Mesenchymal stem cell (in vitro differentiated cells and primary cell): ENCODE results near the gene FOXN3.

ENCODE experiments used
- DNase-seq: peaks from one replicate; pipeline ENCODE4 v3.0.0-alpha.2; 2013
- H2AFZ ChIP-seq: one replicate; pipeline ENCODE4 v1.6.1; 2013; ENCODE audit warnings: low read depth, mild to moderate bottlenecking, control low read depth, inconsistent platforms, low read length, moderate library complexity
- H2AK5ac ChIP-seq: 2 replicates; pipeline ENCODE4 v1.6.1; 2013; ENCODE audit warnings: low read length, moderate library complexity, mild to moderate bottlenecking, inconsistent platforms; ENCODE audit not compliant: severe bottlenecking
- H2BK120ac ChIP-seq: one replicate; pipeline ENCODE4 v1.6.1; 2013; ENCODE audit warnings: low read depth, mild to moderate bottlenecking, inconsistent platforms, low read length, moderate library complexity
- H2BK12ac ChIP-seq, 2 experiments: one replicate each; pipeline ENCODE4 v1.6.1; 2013; ENCODE audit warnings: inconsistent platforms in 2 of 2, low read length in 2 of 2, mild to moderate bottlenecking in 2 of 2, moderate library complexity in 2 of 2, control low read depth in 1 of 2
- H2BK15ac ChIP-seq: one replicate; pipeline ENCODE4 v1.6.1; 2013; ENCODE audit warnings: mild to moderate bottlenecking, low read depth, inconsistent platforms; ENCODE audit not compliant: poor library complexity, severe bottlenecking
- H2BK5ac ChIP-seq: 2 replicates; pipeline ENCODE4 v1.6.1; 2013; ENCODE audit warnings: low read depth, mild to moderate bottlenecking, low read length, control low read depth, inconsistent platforms; ENCODE audit not compliant: poor library complexity, severe bottlenecking
- H3K14ac ChIP-seq, 2 experiments: one replicate each; pipeline ENCODE4 v1.6.1; 2013; ENCODE audit warnings: inconsistent platforms in 2 of 2, low read length in 2 of 2, control low read depth in 1 of 2, mild to moderate bottlenecking in 1 of 2, moderate library complexity in 1 of 2
- H3K18ac ChIP-seq, 2 experiments: one replicate each; pipeline ENCODE4 v1.6.1; 2013; ENCODE audit warnings: inconsistent platforms in 2 of 2, low read length in 2 of 2, control low read depth in 1 of 2, low read depth in 1 of 2, mild to moderate bottlenecking in 1 of 2
- H3K23ac ChIP-seq, 2 experiments: one replicate each; pipeline ENCODE4 v1.6.1; 2013; ENCODE audit warnings: inconsistent platforms in 2 of 2, low read length in 2 of 2, mild to moderate bottlenecking in 2 of 2, moderate library complexity in 2 of 2, control low read depth in 1 of 2
- H3K27ac ChIP-seq: 2 replicates; pipeline ENCODE4 v1.5.1; 2013; ENCODE audit warnings: mild to moderate bottlenecking, moderate library complexity, low read length, control low read depth, inconsistent platforms; ENCODE audit not compliant: poor library complexity, severe bottlenecking
- H3K27me3 ChIP-seq, 2 experiments: 2 replicates each; pipeline versions ENCODE4 v1.6.1 to v1.7.0; 2013; ENCODE audit warnings: low read length in 2 of 2, mild to moderate bottlenecking in 2 of 2, moderate library complexity in 2 of 2, control low read depth in 1 of 2, inconsistent platforms in 1 of 2; ENCODE audit not compliant: control insufficient read depth in 1 of 2, insufficient read depth in 1 of 2
- H3K36me3 ChIP-seq, 2 experiments: 2 replicates each; pipeline versions ENCODE4 v1.6.1 to v1.7.0; 2013; ENCODE audit warnings: low read length in 2 of 2, control low read depth in 1 of 2, inconsistent platforms in 1 of 2, low read depth in 1 of 2, mild to moderate bottlenecking in 1 of 2; ENCODE audit not compliant: insufficient read depth in 2 of 2, control insufficient read depth in 1 of 2
- H3K4ac ChIP-seq, 2 experiments: one replicate each; pipeline ENCODE4 v1.6.1; 2013; ENCODE audit warnings: inconsistent platforms in 2 of 2, low read length in 2 of 2, mild to moderate bottlenecking in 2 of 2, moderate library complexity in 2 of 2, control low read depth in 1 of 2, low read depth in 1 of 2
- H3K4me1 ChIP-seq: 2 replicates; pipeline ENCODE4 v1.6.1; 2013; ENCODE audit warnings: low read depth, low read length, control low read depth; ENCODE audit not compliant: control insufficient read depth, insufficient read depth
- H3K4me2 ChIP-seq: 2 replicates; pipeline ENCODE4 v1.6.1; 2013; ENCODE audit warnings: low read length, mild to moderate bottlenecking, inconsistent platforms; ENCODE audit not compliant: poor library complexity, severe bottlenecking
- H3K4me3 ChIP-seq, 2 experiments: 2 replicates each; pipeline versions ENCODE4 v1.5.1 to v1.7.0; 2013; ENCODE audit warnings: low read length in 2 of 2, mild to moderate bottlenecking in 2 of 2, control low read depth in 1 of 2, low read depth in 1 of 2; ENCODE audit not compliant: insufficient read depth in 1 of 2
- H3K79me1 ChIP-seq: replicated peaks from 2 replicates; pipeline ENCODE4 v1.6.1; 2013; ENCODE audit warnings: mild to moderate bottlenecking, control low read depth, low read length, inconsistent platforms; ENCODE audit not compliant: poor library complexity, severe bottlenecking
- H3K9ac ChIP-seq: 2 replicates; pipeline ENCODE4 v1.7.0; 2013; ENCODE audit warnings: mild to moderate bottlenecking, low read length, moderate library complexity
- H3K9me3 ChIP-seq: 2 replicates; pipeline ENCODE4 v1.7.0; 2013; ENCODE audit warnings: mild to moderate bottlenecking, low read length; ENCODE audit not compliant: control insufficient read depth
- H4K8ac ChIP-seq: one replicate; pipeline ENCODE4 v1.6.1; 2013; ENCODE audit warnings: inconsistent platforms, mild to moderate bottlenecking, low read length, moderate library complexity
- H4K91ac ChIP-seq: one replicate; pipeline ENCODE4 v1.6.1; 2013; ENCODE audit warnings: mild to moderate bottlenecking, low read length, inconsistent platforms
- WGBS: methylation state at CpG from one replicate; pipeline ENCODE4 v1.1.7; 2013; ENCODE audit warnings: mixed read lengths; 5-methylcytosine and 5-hydroxymethylcytosine counted together

FOXN3 gene

GRCh38 chr14:89283327-89284060 lies 133.5 kb downstream of the FOXN3 start:
- H3K27ac ChIP-seq, result no peak overlapping the region
- no peak overlapping the region for H2BK15ac ChIP-seq
- peaks cover 37% of the 10 kb centered on the region for H3K79me1 ChIP-seq
- H3K18ac ChIP-seq, result no peak overlapping the region
- H3K9ac ChIP-seq, result no peak overlapping the region
- no peak overlapping the region for H3K14ac ChIP-seq
- H4K8ac ChIP-seq, result no peak overlapping the region
- H3K23ac ChIP-seq, result no peak overlapping the region
- H2AFZ ChIP-seq, result no peak overlapping the region
- no peak overlapping the region for H3K4ac ChIP-seq
- no peak overlapping the region for H2AK5ac ChIP-seq
- H3K9me3 ChIP-seq, result no peaks in the 10 kb centered on the region
- H3K36me3 ChIP-seq, result peaks cover 7 to 13% of the 10 kb centered on the region in 2 experiments
- H3K4me3 ChIP-seq, result no peak overlapping the region
- no peak overlapping the region for H3K4me2 ChIP-seq
- 100% methylated on average over 3 of the region's 6 CpGs for WGBS
- no peak overlapping the region for H4K91ac ChIP-seq
- H2BK120ac ChIP-seq, result no peak overlapping the region
- H3K4me1 ChIP-seq, result no peaks in the 10 kb centered on the region
- no peak overlapping the region for H2BK12ac ChIP-seq
- no peaks in the 10 kb centered on the region for H3K27me3 ChIP-seq
- H2BK5ac ChIP-seq, result no peak overlapping the region
- no peak for DNase-seq

- Histone ChIP-seq H3K9me3 (no peaks in the 10 kb centered on the region), H2BK12ac (no peak overlapping the region), H3K36me3 (peaks cover 7 to 13% of the 10 kb centered on the region in 2 experiments), H3K4ac (no peak overlapping the region), H3K27me3 (no peaks in the 10 kb centered on the region), H3K4me3 (no peak overlapping the region), H3K27ac (no peak overlapping the region), H2BK5ac (no peak overlapping the region), H3K14ac (no peak overlapping the region), H3K4me1 (no peaks in the 10 kb centered on the region), H2BK120ac (no peak overlapping the region), H2AK5ac (no peak overlapping the region), H4K8ac (no peak overlapping the region), H3K9ac (no peak overlapping the region), H3K79me1 (peaks cover 44% of the 10 kb centered on the region), H4K91ac (no peak overlapping the region), H3K18ac (no peak overlapping the region), H2BK15ac (no peak overlapping the region), H2AFZ (no peak overlapping the region), H3K4me2 (no peak overlapping the region), H3K23ac (no peak overlapping the region)
- 97% methylated on average over 2 of the region's 4 CpGs for WGBS
- no peak for DNase-seq
These were observed 134.8 kb downstream of the FOXN3 start for GRCh38 chr14:89282191-89282590.

GRCh38 chr14:89280600-89280999 lies 136.4 kb downstream of the FOXN3 start:
- Histone ChIP-seq H3K4ac (no peak overlapping the region), H2AK5ac (no peak overlapping the region), H4K8ac (no peak overlapping the region), H2BK120ac (no peak overlapping the region), H3K4me1 (peaks cover 3% of the 10 kb centered on the region), H3K79me1 (peaks cover 42% of the 10 kb centered on the region), H3K27ac (no peak overlapping the region), H3K9ac (no peak overlapping the region), H4K91ac (no peak overlapping the region), H2BK12ac (no peak overlapping the region), H3K4me2 (no peak overlapping the region), H3K18ac (no peak overlapping the region), H3K23ac (no peak overlapping the region), H2BK5ac (no peak overlapping the region), H3K9me3 (no peaks in the 10 kb centered on the region), H2BK15ac (no peak overlapping the region), H3K36me3 (peaks cover 7 to 13% of the 10 kb centered on the region in 2 experiments), H3K14ac (no peak overlapping the region), H3K27me3 (no peaks in the 10 kb centered on the region), H3K4me3 (no peak overlapping the region), H2AFZ (no peak overlapping the region)
- 97% methylated on average over 9 of the region's 10 CpGs for WGBS
- no peak for DNase-seq

GRCh38 chr14:89279649-89280232 lies 137.3 kb downstream of the FOXN3 start:
- Histone ChIP-seq H3K4me1 (peaks cover 3% of the 10 kb centered on the region), H2BK5ac (no peak overlapping the region), H3K4ac (no peak overlapping the region), H3K4me3 (no peak overlapping the region), H2BK120ac (no peak overlapping the region), H2AK5ac (no peak overlapping the region), H2BK12ac (no peak overlapping the region), H3K9me3 (no peaks in the 10 kb centered on the region), H2AFZ (no peak overlapping the region), H4K8ac (no peak overlapping the region), H4K91ac (no peak overlapping the region), H3K18ac (no peak overlapping the region), H3K36me3 (peaks cover 7 to 13% of the 10 kb centered on the region in 2 experiments), H2BK15ac (no peak overlapping the region), H3K27me3 (no peaks in the 10 kb centered on the region), H3K9ac (no peak overlapping the region), H3K79me1 (peaks cover 49% of the 10 kb centered on the region), H3K27ac (no peak overlapping the region), H3K4me2 (no peak overlapping the region), H3K23ac (no peak overlapping the region), H3K14ac (no peak overlapping the region)
- WGBS, result 94% methylated on average over 8 of the region's 9 CpGs
- no peak for DNase-seq
